Neural progenitor cell (in vitro differentiated cells): ENCODE data around the gene IQGAP2. TPM values are rescaled to one million over a fixed set of nuclear protein-coding genes. Genes with fewer than 3 reads are reported as not detected.

Experiments used
- DNase-seq: peaks from one replicate; pipeline ENCODE4 v3.0.0-alpha.2; 2016; ENCODE audit warnings: low spot score
- H2AFZ ChIP-seq: fragments of 200-600 bp; sonication (generic); replicated peaks from 2 replicates; pipeline ENCODE4 v1.6.1; 2016; ENCODE audit warnings: antibody characterized with exemption
- H3F3A ChIP-seq: fragments of 200-600 bp; sonication (generic); 2 replicates; pipeline ENCODE4 v1.6.1; 2016; ENCODE audit warnings: antibody characterized with exemption, low read depth
- H3K27ac ChIP-seq: fragments of 200-600 bp; sonication (generic); 2 replicates; pipeline ENCODE4 v1.5.1; 2016; ENCODE audit warnings: mild to moderate bottlenecking
- H3K27me3 ChIP-seq: fragments of 200-600 bp; sonication (generic); 2 replicates; pipeline ENCODE4 v1.6.1; 2016; ENCODE audit warnings: mild to moderate bottlenecking, moderate library complexity
- H3K36me3 ChIP-seq: fragments of 200-600 bp; sonication (generic); 2 replicates; pipeline ENCODE4 v1.5.1; 2016
- H3K4me1 ChIP-seq: fragments of 200-600 bp; sonication (generic); 2 replicates; pipeline ENCODE4 v1.6.1; 2016; ENCODE audit warnings: mixed run types
- H3K4me2 ChIP-seq: fragments of 200-600 bp; sonication (generic); 2 replicates; pipeline ENCODE4 v1.6.1; 2016
- H3K4me3 ChIP-seq: fragments of 200-600 bp; sonication (generic); 2 replicates; pipeline ENCODE4 v1.5.1; 2016
- H3K79me2 ChIP-seq: fragments of 200-600 bp; sonication (generic); 2 replicates; pipeline ENCODE4 v1.6.1; 2016; ENCODE audit warnings: low read depth
- H3K9ac ChIP-seq: fragments of 200-600 bp; sonication (generic); 2 replicates; pipeline ENCODE4 v1.6.1; 2016
- H3K9me3 ChIP-seq: fragments of 200-600 bp; sonication (generic); 2 replicates; pipeline ENCODE4 v1.5.1; 2016; ENCODE audit warnings: low read depth
- H4K20me1 ChIP-seq: fragments of 200-600 bp; sonication (generic); 2 replicates; pipeline ENCODE4 v1.6.1; 2016; ENCODE audit warnings: low read depth
- H3K27ac Mint-ChIP-seq: 3 replicates; pipeline ENCODE4 v1.8.0; 2021; ENCODE audit warnings: mixed read lengths
- H3K27me3 Mint-ChIP-seq: 2 replicates; pipeline ENCODE4 v1.8.0; 2022; ENCODE audit warnings: low read depth, mild to moderate bottlenecking, inconsistent platforms, moderate library complexity, mixed read lengths; ENCODE audit not compliant: insufficient read depth
- H3K36me3 Mint-ChIP-seq: 3 replicates; pipeline ENCODE4 v1.8.0; 2021; ENCODE audit warnings: mixed read lengths
- H3K4me1 Mint-ChIP-seq: 3 replicates; pipeline ENCODE4 v1.8.0; 2021; ENCODE audit warnings: mixed read lengths
- H3K4me3 Mint-ChIP-seq: 3 replicates; pipeline ENCODE4 v1.8.0; 2021; ENCODE audit warnings: mild to moderate bottlenecking, moderate library complexity, mixed read lengths
- H3K9me3 Mint-ChIP-seq: 3 replicates; pipeline ENCODE4 v1.8.0; 2020; ENCODE audit warnings: mixed read lengths
- CTCF ChIP-seq: fragments of 200-600 bp; sonication (generic); IDR thresholded peaks from 2 replicates; pipeline ENCODE4 v1.5.1; 2017; ENCODE audit warnings: antibody characterized with exemption, mild to moderate bottlenecking
- EZH2 ChIP-seq: fragments of 200-600 bp; sonication (generic); IDR thresholded peaks from 2 replicates; pipeline ENCODE4 v1.6.1; 2017; ENCODE audit warnings: antibody characterized with exemption, mild to moderate bottlenecking, moderate library complexity
- EZH2phosphoT487 ChIP-seq: fragments of 200-600 bp; sonication (generic); IDR thresholded peaks from 2 replicates; pipeline ENCODE4 v1.6.1; 2017; ENCODE audit warnings: antibody characterized with exemption
- total RNA-seq: library from RNA; depleted of rRNA; stranded (reverse); fragments of >200 nt; gene quantifications from 2 replicates; pipeline ENCODE4 v1.2.3, GENCODE V29; 2015; ENCODE audit warnings: low replicate concordance

Gene IQGAP2
- total RNA-seq, 1 donor from 2014 or later = 37.7 TPM

- H3F3A ChIP-seq = no peaks in the 10 kb centered on the region
- Mint-ChIP-seq H3K36me3 (peaks cover 4% of the 10 kb centered on the region), H3K4me1 (peaks cover 2% of the 10 kb centered on the region), H3K27ac (no peak overlapping the region), H3K9me3 (no peaks in the 10 kb centered on the region), H3K27me3 (peaks cover 5% of the 10 kb centered on the region), H3K4me3 (no peak overlapping the region)
- no peak overlapping the region for H3K4me3 ChIP-seq
- no peaks in the 10 kb centered on the region for H3K9me3 ChIP-seq
- H3K4me2 ChIP-seq = no peak overlapping the region
- no peaks in the 10 kb centered on the region for H3K79me2 ChIP-seq
- H3K36me3 ChIP-seq = no peaks in the 10 kb centered on the region
- H3K9ac ChIP-seq = no peak overlapping the region
- no peak for DNase-seq
- no peak overlapping the region for H2AFZ ChIP-seq
- no peaks in the 10 kb centered on the region for H4K20me1 ChIP-seq
- no peaks in the 10 kb centered on the region for H3K4me1 ChIP-seq
- no peak for TF ChIP-seq EZH2phosphoT487
- TF ChIP-seq EZH2 = no peak
- TF ChIP-seq CTCF = no peak
- H3K27ac ChIP-seq = no peak overlapping the region
- no peaks in the 10 kb centered on the region for H3K27me3 ChIP-seq
Observed at GRCh38 chr5:76638479-76638878, 235.4 kb downstream of the IQGAP2 start.

- peaks cover 2% of the 10 kb centered on the region for H3K4me1 Mint-ChIP-seq
- no peak for TF ChIP-seq EZH2phosphoT487
- TF ChIP-seq EZH2 = no peak
- TF ChIP-seq CTCF = peak; percentile 99
- H3K27me3 ChIP-seq = no peaks in the 10 kb centered on the region
- no peak overlapping the region for H3K4me3 Mint-ChIP-seq
- no peaks in the 10 kb centered on the region for H3K4me1 ChIP-seq
- H3K27ac Mint-ChIP-seq = no peak overlapping the region
- no peaks in the 10 kb centered on the region for H4K20me1 ChIP-seq
- H2AFZ ChIP-seq = no peak overlapping the region
- peaks cover 2% of the 10 kb centered on the region for H3K27me3 Mint-ChIP-seq
- no peak overlapping the region for H3K4me3 ChIP-seq
- DNase-seq = peak; percentile 89
- H3K9me3 Mint-ChIP-seq = no peaks in the 10 kb centered on the region
- H3K9ac ChIP-seq = no peak overlapping the region
- peaks cover 4% of the 10 kb centered on the region for H3K36me3 Mint-ChIP-seq
- H3K9me3 ChIP-seq = no peaks in the 10 kb centered on the region
- no peaks in the 10 kb centered on the region for H3F3A ChIP-seq
- H3K27ac ChIP-seq = no peak overlapping the region
- H3K4me2 ChIP-seq = no peak overlapping the region
- no peaks in the 10 kb centered on the region for H3K79me2 ChIP-seq
- no peaks in the 10 kb centered on the region for H3K36me3 ChIP-seq
Observed at GRCh38 chr5:76641514-76642120, 238.5 kb downstream of the IQGAP2 start.

- H3K27ac Mint-ChIP-seq = no peak overlapping the region
- H2AFZ ChIP-seq = no peak overlapping the region
Observed at GRCh38 chr5:76642390-76643040, 239.4 kb downstream of the IQGAP2 start.

More at GRCh38 chr5:76642390-76643040, 239.4 kb downstream of the IQGAP2 start:
- Mint-ChIP-seq H3K4me3 (no peak overlapping the region), H3K4me1 (peaks cover 2% of the 10 kb centered on the region), H3K27me3 (peaks cover 2% of the 10 kb centered on the region), H3K9me3 (no peaks in the 10 kb centered on the region), H3K36me3 (peaks cover 4% of the 10 kb centered on the region)
- TF ChIP-seq EZH2phosphoT487 = no peak
- no peak for TF ChIP-seq EZH2
- TF ChIP-seq CTCF = no peak
- no peaks in the 10 kb centered on the region for H3K36me3 ChIP-seq
- no peak overlapping the region for H3K27ac ChIP-seq
- H3K4me2 ChIP-seq = no peak overlapping the region
- DNase-seq = no peak
- no peaks in the 10 kb centered on the region for H3F3A ChIP-seq
- no peaks in the 10 kb centered on the region for H3K9me3 ChIP-seq
- no peaks in the 10 kb centered on the region for H3K79me2 ChIP-seq
- no peaks in the 10 kb centered on the region for H3K4me1 ChIP-seq
- no peaks in the 10 kb centered on the region for H3K27me3 ChIP-seq
- H3K4me3 ChIP-seq = no peak overlapping the region
- no peaks in the 10 kb centered on the region for H4K20me1 ChIP-seq
- no peak overlapping the region for H3K9ac ChIP-seq
